GM12865 (cell line): Measurements from ENCODE around the gene NAA60.

Experiments used
- DNase-seq: peaks from one replicate; pipeline ENCODE4 v3.0.0; 2010; ENCODE audit warnings: low read depth
- H3K4me3 ChIP-seq: 2 replicates; pipeline ENCODE4 v1.5.1; 2011; ENCODE audit warnings: mild to moderate bottlenecking, low read depth, low read length, control low read depth
- TF ChIP-seq, protein P1 (sequence below): IDR thresholded peaks from 2 replicates; pipeline ENCODE4 v1.5.1; 2011; ENCODE audit warnings: low read length, control low read depth, low read depth, inconsistent platforms; ENCODE audit not compliant: insufficient read depth; ENCODE audit errors: missing control alignments

NAA60 gene

DNA sequence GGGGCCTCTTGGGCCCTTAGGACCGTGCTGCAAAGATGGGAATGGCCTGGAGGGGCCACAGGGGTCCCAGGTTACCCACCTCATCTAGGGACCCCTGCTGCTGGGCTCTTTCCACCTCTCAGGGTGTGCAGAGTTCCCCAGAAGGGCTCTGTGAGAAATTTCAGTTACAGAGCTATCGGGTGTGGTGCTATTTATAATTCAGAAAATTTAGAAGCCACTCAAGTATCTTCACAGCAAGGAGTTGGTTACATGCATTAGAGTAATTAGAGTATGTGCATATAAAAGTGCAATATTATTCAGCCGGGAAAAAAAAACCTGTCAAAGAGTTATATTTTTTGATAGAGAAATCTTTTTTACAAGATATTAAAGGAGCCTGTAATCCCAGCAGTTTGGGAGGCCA, 32.9 kb downstream of the NAA60 start:
- DNase-seq, result no peak
- no peak overlapping the region for H3K4me3 ChIP-seq
- TF ChIP-seq, protein P1, sequence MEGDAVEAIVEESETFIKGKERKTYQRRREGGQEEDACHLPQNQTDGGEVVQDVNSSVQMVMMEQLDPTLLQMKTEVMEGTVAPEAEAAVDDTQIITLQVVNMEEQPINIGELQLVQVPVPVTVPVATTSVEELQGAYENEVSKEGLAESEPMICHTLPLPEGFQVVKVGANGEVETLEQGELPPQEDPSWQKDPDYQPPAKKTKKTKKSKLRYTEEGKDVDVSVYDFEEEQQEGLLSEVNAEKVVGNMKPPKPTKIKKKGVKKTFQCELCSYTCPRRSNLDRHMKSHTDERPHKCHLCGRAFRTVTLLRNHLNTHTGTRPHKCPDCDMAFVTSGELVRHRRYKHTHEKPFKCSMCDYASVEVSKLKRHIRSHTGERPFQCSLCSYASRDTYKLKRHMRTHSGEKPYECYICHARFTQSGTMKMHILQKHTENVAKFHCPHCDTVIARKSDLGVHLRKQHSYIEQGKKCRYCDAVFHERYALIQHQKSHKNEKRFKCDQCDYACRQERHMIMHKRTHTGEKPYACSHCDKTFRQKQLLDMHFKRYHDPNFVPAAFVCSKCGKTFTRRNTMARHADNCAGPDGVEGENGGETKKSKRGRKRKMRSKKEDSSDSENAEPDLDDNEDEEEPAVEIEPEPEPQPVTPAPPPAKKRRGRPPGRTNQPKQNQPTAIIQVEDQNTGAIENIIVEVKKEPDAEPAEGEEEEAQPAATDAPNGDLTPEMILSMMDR, result no peak

DNA sequence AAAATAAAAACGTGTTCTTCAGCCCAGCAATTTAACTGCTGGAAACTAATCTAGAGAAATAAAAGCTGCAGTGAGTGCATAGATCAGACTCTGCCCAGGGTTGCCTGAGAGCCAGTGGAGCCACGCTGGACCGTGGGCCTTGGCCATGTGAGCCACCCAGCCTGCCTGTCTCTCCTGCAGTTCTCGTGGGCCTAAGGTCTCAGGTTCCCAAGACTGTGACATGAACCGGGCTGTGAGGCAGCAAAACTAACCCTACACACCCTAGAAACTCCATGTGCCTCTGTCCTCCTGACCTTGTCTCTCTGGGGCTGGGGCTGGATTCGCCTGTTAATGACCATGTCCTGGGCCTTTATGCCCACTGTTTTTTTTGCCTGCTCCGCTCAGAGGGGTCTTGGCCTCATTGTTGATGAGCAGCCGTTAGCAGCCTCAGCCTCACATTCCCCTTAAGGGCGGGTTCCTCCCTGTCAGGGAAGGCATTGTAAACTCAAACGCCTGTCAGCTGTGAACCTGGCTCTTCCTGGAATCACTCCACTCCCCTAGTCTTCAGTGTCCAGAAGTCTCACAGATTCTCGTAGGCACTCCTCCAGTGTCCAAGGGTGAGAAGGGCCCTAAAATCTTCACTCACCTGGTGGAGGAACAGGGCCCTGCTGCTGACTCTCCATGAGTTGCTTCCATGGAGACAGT, 34.9 kb downstream of the NAA60 start:
- no peak overlapping the region for H3K4me3 ChIP-seq
- TF ChIP-seq, protein P1, result no peak
- no peak for DNase-seq

DNA sequence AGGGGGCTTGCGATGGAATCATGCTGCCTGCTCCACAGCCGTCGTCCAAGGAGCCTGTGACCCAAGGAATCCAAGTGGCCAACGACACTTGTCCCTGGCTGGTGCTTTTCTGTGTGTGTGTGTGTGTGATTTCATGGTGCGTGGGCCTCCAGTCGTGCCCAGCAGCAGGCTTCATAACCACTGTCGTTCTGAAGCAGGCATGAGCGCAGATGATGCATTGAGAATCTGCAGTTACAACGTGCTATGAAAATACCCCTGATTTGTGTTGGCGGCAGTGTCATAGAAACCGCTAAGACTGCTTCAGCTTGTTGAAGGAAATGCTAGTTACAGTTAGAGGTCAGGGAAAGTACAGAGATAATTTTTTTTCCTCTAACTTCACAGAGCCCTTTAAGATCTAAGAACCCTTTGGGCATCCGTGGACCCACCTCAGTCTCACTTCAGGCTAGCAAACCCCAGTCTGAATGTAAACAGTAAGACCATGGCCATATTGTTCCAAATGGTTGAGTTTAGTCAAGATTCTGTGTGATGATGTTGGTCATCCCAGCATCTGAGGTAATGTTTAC, 36.3 kb downstream of the NAA60 start:
- TF ChIP-seq, protein P1, result no peak

DNA sequence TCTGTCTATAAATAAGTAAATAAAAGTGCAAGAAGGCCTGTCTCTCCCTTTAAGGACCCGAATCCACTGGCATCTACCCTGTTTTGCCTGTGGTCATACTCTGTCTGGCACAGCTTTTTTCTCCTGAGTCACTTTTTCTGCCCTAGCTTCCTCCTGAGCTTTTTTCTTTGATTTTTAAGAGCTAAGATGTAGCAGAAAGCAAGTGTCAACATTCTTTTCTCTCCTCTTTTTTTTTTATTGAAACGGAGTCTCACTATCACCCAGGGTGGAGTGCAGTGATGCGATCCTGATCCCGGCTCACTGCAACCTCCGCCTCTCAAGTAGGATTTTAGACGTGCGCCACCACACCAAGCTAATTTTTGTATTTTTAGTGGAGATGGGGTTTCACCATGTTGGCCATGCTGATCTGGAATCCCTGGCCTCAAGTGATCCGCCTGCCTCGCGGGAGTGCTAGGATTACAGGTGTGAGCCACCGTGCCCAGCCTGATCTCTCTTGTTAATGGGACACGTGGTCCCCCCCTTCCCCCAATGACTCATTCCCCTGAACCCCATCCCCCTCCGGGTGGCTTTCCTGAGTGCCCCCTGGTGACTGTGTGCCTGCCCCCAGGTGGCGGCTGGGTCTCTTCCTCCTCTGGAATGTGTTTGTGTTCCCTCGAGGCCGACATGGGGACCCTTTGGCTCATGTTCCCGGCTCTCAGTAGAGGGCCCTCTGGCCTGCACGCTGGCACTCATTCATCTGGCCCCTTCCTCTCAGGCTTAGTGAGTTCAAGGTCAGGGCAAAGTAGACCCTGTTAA, 37.6 kb downstream of the NAA60 start:
- no peak for DNase-seq
- no peak overlapping the region for H3K4me3 ChIP-seq
- TF ChIP-seq, protein P1, result no peak

More for the DNA sequence above, 36.3 kb downstream of the NAA60 start:
- DNase-seq, result peak; percentile 42
- H3K4me3 ChIP-seq, result no peak overlapping the region

DNA sequence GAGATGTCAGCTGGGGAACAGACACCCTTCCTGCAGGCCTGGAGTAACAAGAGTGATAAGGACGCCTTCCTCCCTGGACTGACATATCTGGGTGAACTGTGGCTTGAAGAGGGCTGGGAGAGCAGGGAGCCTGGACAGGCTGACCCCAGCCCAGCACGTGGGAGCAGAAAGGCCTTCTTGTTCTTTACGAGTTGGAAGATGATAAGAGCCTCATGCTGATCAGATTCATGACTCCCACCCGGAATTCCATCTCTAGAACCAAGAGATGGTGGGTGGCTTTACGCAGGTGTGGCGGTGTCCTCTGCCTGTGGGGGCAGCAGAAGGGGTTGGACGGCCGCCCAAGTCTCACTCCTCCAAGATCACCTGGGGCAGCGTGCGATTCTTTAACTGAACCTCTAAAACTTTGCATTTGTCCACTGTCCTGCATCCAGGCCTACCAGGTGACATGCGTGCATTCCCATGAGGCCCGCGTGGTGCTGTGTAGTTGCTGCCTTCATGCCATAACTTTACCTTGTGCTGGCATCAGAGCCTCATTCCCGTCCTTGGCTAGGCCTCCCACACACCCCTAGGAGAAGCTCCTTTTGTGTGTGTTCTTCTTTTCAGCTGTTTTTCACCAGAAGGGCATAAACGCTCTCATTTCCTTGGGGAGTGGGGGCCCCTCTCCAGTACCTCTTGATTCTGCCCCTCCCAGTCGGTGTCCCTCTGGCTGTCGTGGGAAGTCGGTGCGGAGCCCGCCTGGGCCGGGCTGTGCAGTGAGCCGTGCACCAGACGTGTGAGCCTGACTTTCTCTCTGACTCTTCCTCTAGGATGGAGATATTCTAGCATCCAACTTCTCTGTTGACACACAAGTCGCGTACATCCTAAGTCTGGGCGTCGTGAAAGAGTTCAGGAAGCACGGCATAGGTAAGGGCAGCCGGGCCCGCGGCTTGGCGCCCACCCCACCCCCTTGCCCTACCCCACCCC, 38.5 kb downstream of the NAA60 start:
- TF ChIP-seq, protein P1, result no peak
- DNase-seq, result no peak
- no peak overlapping the region for H3K4me3 ChIP-seq

DNA sequence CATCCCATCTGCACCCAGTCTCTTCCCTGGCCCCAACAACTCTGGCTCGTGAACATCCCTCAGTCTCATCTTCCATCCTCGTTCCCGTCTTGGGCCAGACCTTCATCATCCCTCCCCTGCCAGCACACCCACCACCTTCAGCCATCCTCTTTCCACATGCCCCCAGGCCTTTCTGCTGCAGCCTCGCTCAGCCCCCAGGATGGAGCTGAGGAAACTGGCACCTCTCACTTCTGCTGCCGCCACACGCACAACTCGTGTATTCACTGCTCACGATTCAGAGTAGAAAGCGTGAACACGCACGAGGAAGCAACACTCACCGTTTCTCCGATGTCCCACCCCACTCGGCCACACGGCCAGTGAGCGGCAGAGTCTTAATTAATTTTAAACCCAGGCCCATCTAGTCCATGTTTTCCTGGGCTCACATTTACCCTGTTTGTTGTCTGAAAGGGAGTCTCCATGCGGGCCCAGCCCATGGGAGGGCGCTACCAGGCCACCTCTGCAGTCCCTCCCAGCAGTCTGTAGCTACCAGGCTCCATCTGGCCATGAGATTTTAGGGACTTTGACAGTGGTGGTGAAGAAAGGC, 39.3 kb downstream of the NAA60 start:
- DNase-seq, result no peak
- TF ChIP-seq, protein P1, result no peak
- H3K4me3 ChIP-seq, result no peak overlapping the region
